ENCODE results near the gene ELP4. TPM values are rescaled to one million over a fixed set of nuclear protein-coding genes. Genes with fewer than 3 reads are reported as not detected.

ELP4 gene
- total and polyA plus RNA-seq, 9 of the 15 experiments (the other 6 are each of a cell fraction or from before 2014, with no cell fraction given) = 24.1 to 60.3 (median 38.7) TPM

- Histone ChIP-seq H3K4me3 (peak overlapping the region; percentile 43), H3K36me3 (ENCODE audit: control insufficient read depth, insufficient read depth, low read length) (no peaks in the 10 kb centered on the region), H4K20me1 (replicated peaks; ENCODE audit: control insufficient read depth, insufficient read depth, low read length) (no peaks in the 10 kb centered on the region; the same call in 1 of the 2 replicates), H3K27ac (ENCODE audit: extremely low read depth, low read depth, low read length) (peak overlapping the region; percentile 30; the same call in 1 of the 3 replicates), H3K9me3 (replicated peaks; ENCODE audit: control insufficient read depth, insufficient read depth, low read depth, low read length) (no peaks in the 10 kb centered on the region), H3K27me3 (ENCODE audit: control insufficient read depth in 2 of 2, insufficient read depth in 2 of 2, low read length in 2 of 2) (peaks cover 10 to 51% of the 10 kb centered on the region in 2 experiments; a peak in 4 of 5 replicates), H2AFZ (ENCODE audit: low read depth, low read length) (peak overlapping the region; percentile 71), H3K9ac (ENCODE audit: insufficient read depth in 1 of 2, low read depth in 2 of 2, low read length in 2 of 2) (peak overlapping the region in 1 of 2 experiments; percentile 87; a peak in 2 of 4 replicates), H3K4me2 (ENCODE audit: insufficient read depth, low read length) (peak overlapping the region; percentile 69), H3K4me1 (replicated peaks in 1 of 2; ENCODE audit: control insufficient read depth in 2 of 2, insufficient read depth in 2 of 2, low read length in 2 of 2) (peaks cover 4 to 42% of the 10 kb centered on the region in 2 experiments; a peak in 4 of 5 replicates), H3K9me1 (ENCODE audit: control insufficient read depth, insufficient read depth, low read length) (no peaks in the 10 kb centered on the region), H3K79me2 (ENCODE audit: control insufficient read depth, insufficient read depth, low read length) (no peaks in the 10 kb centered on the region)
- in situ Hi-C loops (cut with MboI) (no loop called here), intact Hi-C loops (cut with micrococcal nuclease) (loop anchor here (5.0 to 10.0 kb wide), 2 partner anchors 168 to 305 kb away; partner anchors contain the start of genes ELP4 and IMMP1L)
- CTCF ChIA-PET (ENCODE audit: low intra/inter-chr PET ratio) = no interaction called here
- FAIRE-seq = no peak
- BruUV-seq (replicated peaks) = no TSS peak
- 8% methylated on average over 40 of the region's 91 CpGs for WGBS (ENCODE audit: insufficient coverage, low coverage, missing lambda C conversion rate)
- DNase-seq (ENCODE audit: extremely low read depth in 1 of 4, low spot score in 3 of 4) = peak in 3 of 4 experiments; percentile 21 to 27 (median 26)
- POLR2A ChIA-PET = interaction anchor here (0.5 to 0.9 kb wide), 3 partner anchors 14 to 47 kb away, joined by 3 read pairs; no protein-coding TSS in a partner anchor
- peak; percentile 52 for ATAC-seq
- TF ChIP-seq CHD1 (IDR thresholded peaks at IDR 0.05; ENCODE audit: low read length) (peak; percentile 12), NR2F6 (CRISPR knock-in tag; IDR thresholded peaks at IDR 0.05) (no peak), ZNF41 (CRISPR knock-in tag; conservative IDR thresholded peaks at IDR 0.05) (no peak), ZNF644 (tag; IDR thresholded peaks at IDR 0.05; ENCODE audit: low read depth) (no peak), TEAD1 (CRISPR knock-in tag; IDR thresholded peaks at IDR 0.05) (peak in 1 of 2 experiments; percentile 57; a peak in 1 of 4 replicates), ZNF121 (CRISPR knock-in tag; conservative IDR thresholded peaks at IDR 0.05) (no peak), CHCHD3 (CRISPR knock-in tag; IDR thresholded peaks at IDR 0.05) (no peak), NFIX (CRISPR knock-in tag; IDR thresholded peaks at IDR 0.05; ENCODE audit: low read depth) (no peak), ZNF232 (CRISPR knock-in tag; IDR thresholded peaks at IDR 0.05) (no peak), PRPF4 (IDR thresholded peaks at IDR 0.05; ENCODE audit: insufficient read depth, low read depth, low read length, poor library complexity, severe bottlenecking) (no peak), RBBP5 (IDR thresholded peaks at IDR 0.05; ENCODE audit: borderline replicate concordance, insufficient read depth, low read length, poor library complexity, severe bottlenecking) (peak; percentile 60), GATAD2A (IDR thresholded peaks at IDR 0.05) (no peak), CAMTA2 (CRISPR knock-in tag; conservative IDR thresholded peaks at IDR 0.05) (no peak), HOMEZ (CRISPR knock-in tag; IDR thresholded peaks at IDR 0.05) (no peak), ZNF507 (tag; conservative IDR thresholded peaks at IDR 0.05) (no peak), NR2C2 (CRISPR knock-in tag; IDR thresholded peaks at IDR 0.05) (no peak), NR2C2 (tag; IDR thresholded peaks at IDR 0.05) (no peak), DIDO1 (tag; IDR thresholded peaks at IDR 0.05; ENCODE audit: low read depth) (no peak), ELF2 (CRISPR knock-in tag; IDR thresholded peaks at IDR 0.05) (no peak), RB1 (IDR thresholded peaks at IDR 0.05; ENCODE audit: low read depth) (peak; percentile 45; the same call in 1 of the 2 replicates), POLR3A (IDR thresholded peaks at IDR 0.05; ENCODE audit: borderline replicate concordance, extremely low read depth, insufficient read depth, insufficient read length) (no peak), POLR3G (IDR thresholded peaks at IDR 0.05; ENCODE audit: extremely low read depth, insufficient read length, insufficient replicate concordance) (no peak)
Observed at GRCh38 chr11:31809857-31810778, 300.6 kb downstream of the ELP4 start.

All from K562 (cell line).